ENCODE measurements around the gene RAB4A. TPM values are rescaled to one million over a fixed set of nuclear protein-coding genes. Genes with fewer than 3 reads are reported as not detected.

The RAB4A gene
- total and polyA plus RNA-seq, 2 of the 13 experiments (the other 11 are each of a cell fraction or from before 2014, with no cell fraction given) = 56.0 to 80.1 TPM

DNA sequence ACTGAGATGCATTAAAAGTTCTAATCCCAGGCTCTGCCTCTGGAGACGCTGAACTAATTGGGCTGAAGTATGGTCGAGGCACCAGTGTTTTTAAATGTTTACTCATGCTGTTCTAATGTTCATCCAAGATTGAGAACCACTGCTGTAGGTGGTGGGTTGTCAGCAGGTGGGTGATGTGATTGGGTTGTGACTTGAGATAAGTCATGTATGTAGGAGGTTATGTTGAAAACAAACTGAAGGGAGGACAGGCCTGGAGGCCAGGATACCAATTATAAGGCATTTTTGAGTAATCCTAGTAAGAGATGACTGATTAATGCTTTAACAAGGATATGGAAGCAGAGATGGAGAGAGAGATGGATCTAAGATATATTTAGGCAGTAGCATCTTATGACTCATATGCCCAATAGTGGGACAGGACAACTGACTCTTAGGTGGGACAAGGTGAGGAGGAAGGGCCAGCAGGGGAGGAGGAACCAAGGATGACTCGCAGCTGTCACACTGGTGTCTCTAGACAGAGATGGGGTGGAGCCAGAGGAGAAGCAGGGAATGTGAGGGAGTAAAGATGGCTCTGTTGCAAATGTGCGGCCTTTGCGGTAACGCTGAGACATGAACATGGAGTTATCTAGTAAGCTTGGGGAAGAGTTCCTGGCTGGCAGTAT is 29.3 kb downstream of the RAB4A start (continued):
- no peak for TF ChIP-seq TOE1 (CRISPR knock-in tag; IDR thresholded peaks at IDR 0.05)
- TF ChIP-seq U2AF1 (optimal IDR thresholded peaks at IDR 0.05; ENCODE audit: low read depth, low read length) = no peak
- TF ChIP-seq AHR (CRISPR knock-in tag; IDR thresholded peaks at IDR 0.05) = no peak
- no peak for TF ChIP-seq MTA1 (CRISPR knock-in tag; IDR thresholded peaks at IDR 0.05; ENCODE audit: borderline replicate concordance)

GRCh38 chr1:229302740-229303139 is 31.8 kb downstream of the RAB4A start:
- intact Hi-C loops (cut with micrococcal nuclease; ENCODE audit: unreplicated experiment) (no loop called here), in situ Hi-C loops (cut with HindIII; ENCODE audit: extremely low pct_ligation_motif_present, low pct_unique_long_range_greater_than_20kb) (no loop called here)
- no peak overlapping the region for H3K9ac ChIP-seq (ENCODE audit: insufficient read depth, low read depth, low read length)
- no peaks in the 10 kb centered on the region for H3K27me3 ChIP-seq (ENCODE audit: control insufficient read depth in 1 of 2, insufficient read depth in 2 of 2, low read length in 2 of 2)
- POLR2A ChIA-PET = interaction anchor here (0.8 kb wide), 1 partner anchor 29 kb away, joined by 3 read pairs; no protein-coding TSS in a partner anchor
- H2AFZ ChIP-seq (ENCODE audit: low read length) = no peak overlapping the region
- TF ChIP-seq ZNF7 (CRISPR knock-in tag; IDR thresholded peaks at IDR 0.05) = no peak
- no peak for TF ChIP-seq TCF7L2 (IDR thresholded peaks at IDR 0.05; ENCODE audit: low read depth, low read length)
- TF ChIP-seq HOXA7 (CRISPR knock-in tag; IDR thresholded peaks at IDR 0.05) = no peak
- TF ChIP-seq ZNF367 (CRISPR knock-in tag; IDR thresholded peaks at IDR 0.05; ENCODE audit: borderline replicate concordance) = no peak
- TF ChIP-seq HOXA9 (CRISPR knock-in tag; IDR thresholded peaks at IDR 0.05; ENCODE audit: borderline replicate concordance) = no peak
- H3K4me1 ChIP-seq (ENCODE audit: insufficient read depth, low read length) = peaks cover 36% of the 10 kb centered on the region
- no peaks in the 10 kb centered on the region for H3K79me2 ChIP-seq (ENCODE audit: insufficient read depth, low read length)
- no TSS peak for BruUV-seq (replicated peaks)
- FAIRE-seq (no peak), DNase-seq (ENCODE audit: low spot score) (no peak), ATAC-seq (no peak)
- H3K4me3 ChIP-seq (replicated peaks in 1 of 3; ENCODE audit: insufficient read depth in 1 of 3, low read depth in 2 of 3, low read length in 3 of 3) = no peak overlapping the region
- no peak overlapping the region for H3K27ac ChIP-seq (ENCODE audit: extremely low read length, insufficient read depth, low read length)
- no peaks in the 10 kb centered on the region for H4K20me1 ChIP-seq (ENCODE audit: insufficient read depth, low read length)
- WGBS (ENCODE audit: low lambda C conversion rate) = over 99% methylated on average over 8 of the region's 8 CpGs
- no peak overlapping the region for H3K4me2 ChIP-seq (ENCODE audit: low read depth, low read length)
- H3K9me3 ChIP-seq (ENCODE audit: low read length) = no peaks in the 10 kb centered on the region
- CTCF ChIA-PET (ENCODE audit: low intra/inter-chr PET ratio, low total read pairs) = no interaction called here
- peaks cover 24 to 52% of the 10 kb centered on the region in 2 experiments for H3K36me3 ChIP-seq (replicated peaks in 1 of 2; ENCODE audit: control insufficient read depth in 1 of 2, insufficient read depth in 2 of 2, low read length in 2 of 2)

Data from HepG2 (cell line).